Fibroblast of mammary gland (primary cell): ENCODE results near the gene PPAT.
A peak's percentile ranks its signal among the peaks of the same experiment; 100 is the strongest.
"Not testable (repeated sequence)": the region's sequence is repeated elsewhere in the genome, so short reads cannot be mapped to it uniquely, and the experiment has no call there.

Source experiments
- DNase-seq: peaks from one replicate; pipeline ENCODE4 v3.0.0-alpha.2; 2010; ENCODE audit warnings: low read depth
- H3K4me3 ChIP-seq: 2 replicates; pipeline ENCODE4 v1.5.1; 2011; ENCODE audit warnings: low read depth, mild to moderate bottlenecking, low read length, moderate library complexity; ENCODE audit not compliant: control insufficient read depth
- CTCF ChIP-seq: conservative IDR thresholded peaks from 2 replicates; pipeline ENCODE4 v1.5.1; 2011; ENCODE audit warnings: low read depth, low read length, inconsistent platforms; ENCODE audit not compliant: control insufficient read depth, insufficient read depth

PPAT gene

GRCh38 chr4:56374956-56375355 lies 60.5 kb downstream of the PPAT start:
- TF ChIP-seq CTCF, result no peak
- H3K4me3 ChIP-seq, result no peak overlapping the region
- no peak for DNase-seq

- no peak overlapping the region for H3K4me3 ChIP-seq
- DNase-seq, result peak; percentile 26
- TF ChIP-seq CTCF, result no peak
Measured at GRCh38 chr4:56372774-56373173, 62.6 kb downstream of the PPAT start.

GRCh38 chr4:56371426-56372220 lies 63.8 kb downstream of the PPAT start:
- no peak for DNase-seq
- H3K4me3 ChIP-seq, result no peak overlapping the region
- no peak for TF ChIP-seq CTCF

- no peak for TF ChIP-seq CTCF
- no peak overlapping the region for H3K4me3 ChIP-seq
- DNase-seq, result no peak
Measured at GRCh38 chr4:56370377-56370776, 65.0 kb downstream of the PPAT start.

- H3K4me3 ChIP-seq, DNase-seq: not testable (repeated sequence)
Measured at GRCh38 chr4:56362981-56363380, 72.4 kb downstream of the PPAT start.

- peak; percentile 46 for DNase-seq
- no peak overlapping the region for H3K4me3 ChIP-seq
Measured at GRCh38 chr4:56360071-56360470, 75.3 kb downstream of the PPAT start.

More at GRCh38 chr4:56360071-56360470, 75.3 kb downstream of the PPAT start:
- TF ChIP-seq CTCF, result no peak
